ENCODE measurements around the gene CKMT1A.
A peak's percentile ranks its signal among the peaks of the same experiment; 100 is the strongest.
"Not testable (repeated sequence)": the region's sequence is repeated elsewhere in the genome, so short reads cannot be mapped to it uniquely, and the experiment has no call there.

CKMT1A gene

GRCh38 chr15:43702701-43703424 is 9.2 kb downstream of the CKMT1A start:
- Histone ChIP-seq H3K9ac (ENCODE audit: low read depth, low read length) (no peak overlapping the region), H3K4me3 (ENCODE audit: low read length) (no peak overlapping the region), H3K4me2 (ENCODE audit: low read length) (no peak overlapping the region), H3K36me3 (ENCODE audit: insufficient read depth, low read length) (no peaks in the 10 kb centered on the region), H3K9me3 (replicated peaks; ENCODE audit: low read length) (no peaks in the 10 kb centered on the region), H3K27me3 (ENCODE audit: control insufficient read depth, insufficient read depth, low read length) (peaks cover 29% of the 10 kb centered on the region), H3K4me1 (ENCODE audit: control insufficient read depth, insufficient read depth, low read length) (no peaks in the 10 kb centered on the region)

GRCh38 chr15:43710431-43711131 is 16.9 kb downstream of the CKMT1A start:
- H3K4me3 ChIP-seq (ENCODE audit: low read length); H3K27me3 ChIP-seq (ENCODE audit: control insufficient read depth, insufficient read depth, low read length); H3K4me1 ChIP-seq (ENCODE audit: control insufficient read depth, insufficient read depth, low read length); H3K9ac ChIP-seq (ENCODE audit: low read depth, low read length); H3K9me3 ChIP-seq (replicated peaks; ENCODE audit: low read length); H3K4me2 ChIP-seq (ENCODE audit: low read length); H3K36me3 ChIP-seq (ENCODE audit: insufficient read depth, low read length): not testable (repeated sequence)

GRCh38 chr15:43723151-43723550 is 29.5 kb downstream of the CKMT1A start:
- H3K9ac ChIP-seq (ENCODE audit: low read depth, low read length) = no peak overlapping the region
- no peak overlapping the region for H3K4me3 ChIP-seq (ENCODE audit: low read length)
- no peak overlapping the region for H3K4me2 ChIP-seq (ENCODE audit: low read length)
- peaks cover 3% of the 10 kb centered on the region for H3K27me3 ChIP-seq (ENCODE audit: control insufficient read depth, insufficient read depth, low read length)
- H3K36me3 ChIP-seq (ENCODE audit: insufficient read depth, low read length) = no peaks in the 10 kb centered on the region
- no peaks in the 10 kb centered on the region for H3K9me3 ChIP-seq (replicated peaks; ENCODE audit: low read length)
- H3K4me1 ChIP-seq (ENCODE audit: control insufficient read depth, insufficient read depth, low read length) = no peaks in the 10 kb centered on the region

GRCh38 chr15:43726306-43726705 is 32.6 kb downstream of the CKMT1A start:
- not testable (repeated sequence) for H3K4me1 ChIP-seq (ENCODE audit: control insufficient read depth, insufficient read depth, low read length); H3K4me3 ChIP-seq (ENCODE audit: low read length); H3K9ac ChIP-seq (ENCODE audit: low read depth, low read length); H3K36me3 ChIP-seq (ENCODE audit: insufficient read depth, low read length); H3K9me3 ChIP-seq (replicated peaks; ENCODE audit: low read length); H3K27me3 ChIP-seq (ENCODE audit: control insufficient read depth, insufficient read depth, low read length); H3K4me2 ChIP-seq (ENCODE audit: low read length)

DNA sequence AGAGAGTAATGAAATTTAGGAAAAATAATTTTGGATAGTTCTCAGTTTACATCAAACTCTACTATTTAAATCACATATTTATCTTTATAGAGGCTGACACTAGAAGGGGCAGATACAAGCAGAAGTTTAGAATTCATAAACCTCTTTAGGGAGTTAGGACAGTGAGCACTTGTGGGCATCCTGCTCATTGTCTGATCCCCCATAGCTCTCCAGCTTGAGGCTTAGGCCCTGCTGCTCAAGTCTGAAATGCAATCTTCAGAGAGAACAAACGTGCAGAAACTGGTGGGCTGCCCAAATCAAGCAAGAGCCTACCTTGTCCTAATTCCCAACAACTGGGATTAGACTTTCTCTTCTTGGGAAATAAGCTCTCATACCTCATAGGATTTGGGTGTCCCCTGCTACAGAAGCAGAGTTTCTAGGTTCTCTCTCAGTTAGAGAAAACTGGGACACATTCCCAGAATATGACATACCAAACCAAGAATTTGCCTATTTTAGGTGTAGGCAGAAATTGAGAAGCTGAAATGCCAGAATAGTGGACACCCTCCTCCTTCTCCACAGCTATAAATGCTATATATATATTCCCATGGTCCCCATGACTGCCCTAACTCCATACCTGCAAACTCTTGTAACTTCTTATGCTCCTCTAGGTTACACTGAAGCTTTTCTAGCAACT is 34.5 kb downstream of the CKMT1A start:
- H3K4me3 ChIP-seq (ENCODE audit: low read length); H3K9me3 ChIP-seq (replicated peaks; ENCODE audit: low read length); H3K36me3 ChIP-seq (ENCODE audit: insufficient read depth, low read length); H3K27me3 ChIP-seq (ENCODE audit: control insufficient read depth, insufficient read depth, low read length); H3K4me1 ChIP-seq (ENCODE audit: control insufficient read depth, insufficient read depth, low read length); H3K4me2 ChIP-seq (ENCODE audit: low read length); H3K9ac ChIP-seq (ENCODE audit: low read depth, low read length): not testable (repeated sequence)

- H3K9ac ChIP-seq (ENCODE audit: low read depth, low read length) = no peak overlapping the region
- no peak overlapping the region for H3K4me2 ChIP-seq (ENCODE audit: low read length)
- H3K4me1 ChIP-seq (ENCODE audit: control insufficient read depth, insufficient read depth, low read length) = no peaks in the 10 kb centered on the region
- H3K36me3 ChIP-seq (ENCODE audit: insufficient read depth, low read length) = no peaks in the 10 kb centered on the region
- H3K27me3 ChIP-seq (ENCODE audit: control insufficient read depth, insufficient read depth, low read length) = no peaks in the 10 kb centered on the region
- H3K4me3 ChIP-seq (ENCODE audit: low read length) = no peak overlapping the region
- H3K9me3 ChIP-seq (replicated peaks; ENCODE audit: low read length) = no peaks in the 10 kb centered on the region
Measured at GRCh38 chr15:43735416-43735815, 41.8 kb downstream of the CKMT1A start.

DNA sequence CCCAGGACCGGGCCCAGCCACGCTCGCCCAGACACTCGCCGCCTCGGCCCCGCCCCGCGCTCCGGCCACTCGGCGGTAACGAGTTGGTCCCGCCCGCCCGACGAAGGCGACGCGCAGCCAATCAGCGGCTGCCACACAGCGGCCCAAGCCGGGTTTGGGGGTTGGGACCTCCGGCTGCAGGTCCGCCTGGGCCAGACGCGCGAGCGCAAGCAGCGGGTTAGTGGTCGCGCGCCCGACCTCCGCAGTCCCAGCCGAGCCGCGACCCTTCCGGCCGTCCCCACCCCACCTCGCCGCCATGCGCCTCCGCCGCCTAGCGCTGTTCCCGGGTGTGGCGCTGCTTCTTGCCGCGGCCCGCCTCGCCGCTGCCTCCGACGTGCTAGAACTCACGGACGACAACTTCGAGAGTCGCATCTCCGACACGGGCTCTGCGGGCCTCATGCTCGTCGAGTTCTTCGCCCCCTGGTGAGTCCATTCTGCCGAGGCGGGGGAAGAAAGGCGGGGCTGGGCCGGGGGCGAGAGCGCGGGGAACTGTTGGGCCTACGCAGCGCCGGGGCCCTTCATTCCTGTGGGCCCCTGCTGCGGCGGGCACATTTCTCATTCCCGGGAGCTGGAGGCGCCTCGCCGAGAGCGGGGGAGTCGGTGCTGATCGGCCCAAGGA is 52.7 kb downstream of the CKMT1A start, which contains the start of gene PDIA3:
Gene PDIA3, plus strand, starts transcription at position 194 of the 658 bp plus-strand sequence. Its CDS starts 102 bp downstream, at position 296.
- H3K36me3 ChIP-seq (ENCODE audit: insufficient read depth, low read length); H3K27me3 ChIP-seq (ENCODE audit: control insufficient read depth, insufficient read depth, low read length); H3K9me3 ChIP-seq (replicated peaks; ENCODE audit: low read length): not testable (repeated sequence)
- Histone ChIP-seq H3K4me3 (ENCODE audit: low read length) (peak within 1 kb of the TSS; percentile 93), H3K4me1 (ENCODE audit: control insufficient read depth, insufficient read depth, low read length) (peaks cover 19% of the 10 kb centered on the region), H3K9ac (ENCODE audit: low read depth, low read length) (peak within 1 kb of the TSS; percentile 98), H3K4me2 (ENCODE audit: low read length) (peak within 1 kb of the TSS; percentile 77)

DNA sequence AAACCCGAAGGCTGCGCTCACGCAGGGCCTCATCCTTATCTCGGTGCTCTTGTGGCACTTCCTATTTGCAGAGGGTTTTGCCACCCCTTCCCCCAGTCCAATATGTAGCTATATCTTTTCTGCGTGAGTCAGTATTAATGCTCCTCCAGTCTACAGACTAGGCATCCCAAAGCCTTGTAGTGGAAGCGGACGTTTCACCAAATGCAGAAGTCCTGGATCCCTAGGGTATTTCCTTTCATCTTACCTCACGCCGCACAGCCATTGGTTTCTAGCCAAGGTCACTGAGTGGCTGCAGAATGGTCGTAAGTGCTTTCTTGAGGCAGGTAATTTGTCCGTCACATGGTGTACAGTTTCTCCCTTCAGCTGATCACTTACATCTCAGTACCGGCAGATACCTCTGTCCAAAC is 53.2 kb downstream of the CKMT1A start:
- peak overlapping the region; percentile 77 for H3K4me2 ChIP-seq (ENCODE audit: low read length)
- H3K4me1 ChIP-seq (ENCODE audit: control insufficient read depth, insufficient read depth, low read length) = peaks cover 19% of the 10 kb centered on the region
- peak overlapping the region; percentile 93 for H3K4me3 ChIP-seq (ENCODE audit: low read length)
- H3K27me3 ChIP-seq (ENCODE audit: control insufficient read depth, insufficient read depth, low read length); H3K9me3 ChIP-seq (replicated peaks; ENCODE audit: low read length): not testable (repeated sequence)
- H3K9ac ChIP-seq (ENCODE audit: low read depth, low read length) = peak overlapping the region; percentile 98
- H3K36me3 ChIP-seq (ENCODE audit: insufficient read depth, low read length) = peaks cover 11% of the 10 kb centered on the region

DNA sequence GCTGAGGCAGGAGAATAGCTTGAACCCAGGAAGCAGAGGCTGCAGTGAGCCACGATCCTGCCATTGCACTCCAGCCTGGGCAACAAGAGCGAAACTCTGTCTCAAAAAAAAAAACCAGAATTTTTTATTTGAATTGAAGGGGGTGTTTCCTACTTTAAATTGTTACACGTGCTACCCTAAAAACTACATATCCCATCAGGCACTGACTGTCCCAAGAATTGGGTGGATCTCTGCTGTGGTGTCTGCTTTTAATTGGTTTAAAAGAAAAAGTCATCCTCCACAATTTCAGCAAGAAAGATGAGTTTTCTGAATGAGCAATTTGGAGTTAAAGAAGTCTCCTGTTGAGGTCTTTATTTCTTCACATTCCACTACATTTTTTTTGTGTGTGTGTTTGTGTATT is 54.7 kb downstream of the CKMT1A start:
- Histone ChIP-seq H3K9me3 (replicated peaks; ENCODE audit: low read length) (no peaks in the 10 kb centered on the region), H3K27me3 (ENCODE audit: control insufficient read depth, insufficient read depth, low read length) (no peaks in the 10 kb centered on the region), H3K36me3 (ENCODE audit: insufficient read depth, low read length) (peaks cover 23% of the 10 kb centered on the region), H3K4me3 (ENCODE audit: low read length) (peak overlapping the region; percentile 93), H3K9ac (ENCODE audit: low read depth, low read length) (no peak overlapping the region), H3K4me2 (ENCODE audit: low read length) (peak overlapping the region; percentile 77), H3K4me1 (ENCODE audit: control insufficient read depth, insufficient read depth, low read length) (peaks cover 19% of the 10 kb centered on the region)
